HepG2 (cell line): ENCODE data around the gene GOSR1. TPM values are rescaled to one million over a fixed set of nuclear protein-coding genes. Genes with fewer than 3 reads are reported as not detected.
"Not testable (repeated sequence)": the region's sequence is repeated elsewhere in the genome, so short reads cannot be mapped to it uniquely, and the experiment has no call there.

Experiments
- ATAC-seq: fragments of 200-7000 bp; cut with Tn5 transposase; 3 replicates; pipeline ENCODE4 v1.9.1; 2020; ENCODE audit warnings: mild to moderate bottlenecking, moderate library complexity
- BruUV-seq: library from RNA; stranded (reverse); fragments of 400-500 nt; replicated peaks from 2 replicates; lab custom pipeline; 2021; lab: Mats Ljungman, UMichigan
- CTCF ChIA-PET: fragments of 300-600 bp; formaldehyde crosslinking; extraction: SDS; loops from one replicate; lab custom pipeline; 2021; ENCODE audit warnings: low total read pairs, inconsistent platforms, low intra/inter-chr PET ratio; lab: Yijun Ruan, JAX
- POLR2A ChIA-PET: fragments of 350-600 bp; sonication (Branson Sonifier 250); formaldehyde crosslinking; loops from one replicate; lab custom pipeline; 2020; ENCODE audit warnings: antibody characterized with exemption, inconsistent platforms; lab: Yijun Ruan, JAX
- DNase-seq: peaks from one replicate; pipeline ENCODE4 v3.0.0-alpha.2; 2015; ENCODE audit warnings: low spot score
- FAIRE-seq: peaks from 3 replicates; lab custom pipeline; 2011; peaks lifted over from hg19 to GRCh38; lab: Jason Lieb, UNC
- H2AFZ ChIP-seq: one replicate; pipeline ENCODE4 v1.6.1; 2011; ENCODE audit warnings: low read length, inconsistent platforms
- H3K27ac ChIP-seq: fragments of 300-600 bp; 3 replicates; pipeline ENCODE4 v1.8.0; 2011; ENCODE audit warnings: mixed run types, mild to moderate bottlenecking, mixed read lengths, low read length, inconsistent platforms; ENCODE audit not compliant: insufficient read depth; ENCODE audit errors: extremely low read length
- H3K27me3 ChIP-seq, 2 experiments: fragments of 200-600 bp in 1 of 2; 2 replicates in 1 of 2; 3 replicates in 1 of 2; pipeline versions ENCODE4 v1.6.0 to v1.8.0; 2011; ENCODE audit warnings: low read length in 2 of 2, mild to moderate bottlenecking in 2 of 2, moderate library complexity in 2 of 2, inconsistent platforms in 1 of 2; ENCODE audit not compliant: insufficient read depth in 2 of 2, control insufficient read depth in 1 of 2
- H3K36me3 ChIP-seq, 2 experiments: fragments of 200-600 bp in 1 of 2; replicated peaks in 1 of 2; 2 replicates in 1 of 2; 3 replicates in 1 of 2; pipeline versions ENCODE4 v1.5.1 to v1.8.0; 2011; ENCODE audit warnings: low read length in 2 of 2, inconsistent platforms in 1 of 2; ENCODE audit not compliant: insufficient read depth in 2 of 2, control insufficient read depth in 1 of 2
- H3K4me1 ChIP-seq: 2 replicates; pipeline ENCODE4 v1.5.1; 2012; ENCODE audit warnings: low read length, inconsistent platforms; ENCODE audit not compliant: insufficient read depth
- H3K4me2 ChIP-seq: 2 replicates; pipeline ENCODE4 v1.6.0; 2011; ENCODE audit warnings: low read depth, low read length, inconsistent platforms
- H3K4me3 ChIP-seq, 3 experiments: fragments of 200-600 bp in 1 of 3; sonication (generic), shearing (Covaris generic) in 1 of 3; replicated peaks in 1 of 3; 2 replicates each; pipeline ENCODE4 v1.5.1; 2011 to 2016; ENCODE audit warnings: low read length in 3 of 3, inconsistent platforms in 2 of 3, low read depth in 2 of 3, mild to moderate bottlenecking in 2 of 3, control low read depth in 1 of 3, mixed read lengths in 1 of 3; ENCODE audit not compliant: insufficient read depth in 1 of 3
- H3K79me2 ChIP-seq: one replicate; pipeline ENCODE4 v1.6.1; 2011; ENCODE audit warnings: low read length, inconsistent platforms; ENCODE audit not compliant: insufficient read depth
- H3K9ac ChIP-seq: 2 replicates; pipeline ENCODE4 v1.6.0; 2011; ENCODE audit warnings: mild to moderate bottlenecking, low read depth, low read length, inconsistent platforms; ENCODE audit not compliant: insufficient read depth
- H3K9me3 ChIP-seq: 2 replicates; pipeline ENCODE4 v1.5.1; 2012; ENCODE audit warnings: mild to moderate bottlenecking, low read length
- H4K20me1 ChIP-seq: 2 replicates; pipeline ENCODE4 v1.6.0; 2011; ENCODE audit warnings: inconsistent platforms, mild to moderate bottlenecking, low read length, moderate library complexity; ENCODE audit not compliant: insufficient read depth
- AGO2 ChIP-seq: fragments of 200-400 bp; formaldehyde crosslinking; optimal IDR thresholded peaks from 2 replicates; pipeline ENCODE3; 2017; ENCODE audit warnings: mild to moderate bottlenecking, low read depth, low read length, moderate library complexity
- KLF12 ChIP-seq: sonication (generic); formaldehyde crosslinking; IDR thresholded peaks from 2 replicates; pipeline ENCODE4 v1.4.0; 2020; ENCODE audit warnings: missing genetic modification reagents, borderline replicate concordance
- ZNF431 ChIP-seq: sonication (generic); formaldehyde crosslinking; IDR thresholded peaks from 2 replicates; pipeline ENCODE4 v1.9.0; 2022; ENCODE audit warnings: missing genetic modification reagents, low read depth, mild to moderate bottlenecking, borderline replicate concordance
- WGBS: methylation state at CpG from one replicate; pipeline ENCODE4 v1.1.6; 2017; ENCODE audit warnings: low lambda C conversion rate; 5-methylcytosine and 5-hydroxymethylcytosine counted together
- in situ Hi-C: cut with HindIII; loops from 2 replicates; pipeline ENCODE4 v1.10.0; 2017; ENCODE audit warnings: low pct_unique_long_range_greater_than_20kb; ENCODE audit not compliant: extremely low pct_ligation_motif_present
- intact Hi-C: fragments of 100-400 bp; cut with micrococcal nuclease; formaldehyde crosslinking; loops from one replicate; pipeline ENCODE4 v1.10.0; 2022; ENCODE audit not compliant: unreplicated experiment
- polyA plus RNA-seq, 8 experiments: library from polyadenylated mRNA; depleted of rRNA in 3 of 8; stranded (reverse) in 7 of 8; unstranded in 1 of 8; fragments of >200 nt; fragmentation: Illumina TruSeq in 4 of 8; extraction: Trizol in 4 of 8; gene quantifications; 2 replicates each; pipeline versions ENCODE4 v1.2.1 to v1.2.3, GENCODE V29; 2011 to 2016; ENCODE audit warnings: low read depth in 4 of 8, missing spikeins in 1 of 8, mixed read lengths in 1 of 8; ENCODE audit not compliant: insufficient read depth in 1 of 8
- total RNA-seq, 5 experiments: library from RNA; depleted of rRNA; stranded (reverse); fragments of >200 nt; fragmentation: Illumina TruSeq; extraction: Trizol; gene quantifications; 2 replicates each; pipeline ENCODE4 v1.2.3, GENCODE V29; 2016; ENCODE audit warnings: low read depth in 1 of 5
- TF ChIP-seq, protein P1 (sequence below), 2 experiments: sonication (generic) in 1 of 2; formaldehyde crosslinking in 1 of 2; IDR thresholded peaks; 2 replicates each; pipeline versions ENCODE4 v1.4.0 to v1.6.1; 2018 to 2020; ENCODE audit warnings: missing genetic modification reagents in 2 of 2, borderline replicate concordance in 1 of 2, low read depth in 1 of 2, mild to moderate bottlenecking in 1 of 2, missing biosample characterization in 1 of 2
- TF ChIP-seq, protein P2 (sequence below): sonication (generic); formaldehyde crosslinking; IDR thresholded peaks from 2 replicates; pipeline ENCODE4 v1.8.0; 2022; ENCODE audit warnings: missing genetic modification reagents, mild to moderate bottlenecking, moderate library complexity, borderline replicate concordance
- TF ChIP-seq, protein P3 (sequence below): sonication (generic); formaldehyde crosslinking; IDR thresholded peaks from 2 replicates; pipeline ENCODE4 v1.9.0; 2022; ENCODE audit warnings: low read depth, missing genetic modification reagents
- TF ChIP-seq, protein P4 (sequence below): IDR thresholded peaks from 2 replicates; pipeline ENCODE4 v1.6.1; 2016; ENCODE audit warnings: missing compliant biosample characterization, missing genetic modification reagents, borderline replicate concordance

The GOSR1 gene
- total and polyA plus RNA-seq, 2 of the 13 experiments (the other 11 are each of a cell fraction or from before 2014, with no cell fraction given) = 15.8 to 37.0 TPM

GRCh38 chr17:30559656-30560055 lies 82.4 kb downstream of the GOSR1 start:
- ATAC-seq (no peak), FAIRE-seq (no peak), DNase-seq (no peak)
- 31% methylated on average over 3 of the region's 7 CpGs for WGBS
- TF ChIP-seq, protein P1, sequence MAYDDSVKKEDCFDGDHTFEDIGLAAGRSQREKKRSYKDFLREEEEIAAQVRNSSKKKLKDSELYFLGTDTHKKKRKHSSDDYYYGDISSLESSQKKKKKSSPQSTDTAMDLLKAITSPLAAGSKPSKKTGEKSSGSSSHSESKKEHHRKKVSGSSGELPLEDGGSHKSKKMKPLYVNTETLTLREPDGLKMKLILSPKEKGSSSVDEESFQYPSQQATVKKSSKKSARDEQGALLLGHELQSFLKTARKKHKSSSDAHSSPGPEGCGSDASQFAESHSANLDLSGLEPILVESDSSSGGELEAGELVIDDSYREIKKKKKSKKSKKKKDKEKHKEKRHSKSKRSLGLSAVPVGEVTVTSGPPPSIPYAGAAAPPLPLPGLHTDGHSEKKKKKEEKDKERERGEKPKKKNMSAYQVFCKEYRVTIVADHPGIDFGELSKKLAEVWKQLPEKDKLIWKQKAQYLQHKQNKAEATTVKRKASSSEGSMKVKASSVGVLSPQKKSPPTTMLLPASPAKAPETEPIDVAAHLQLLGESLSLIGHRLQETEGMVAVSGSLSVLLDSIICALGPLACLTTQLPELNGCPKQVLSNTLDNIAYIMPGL (CRISPR knock-in tag; IDR thresholded peaks at IDR 0.05; ENCODE audit: borderline replicate concordance in 1 of 2, low read depth in 1 of 2) = no peak
- TF ChIP-seq, protein P2, sequence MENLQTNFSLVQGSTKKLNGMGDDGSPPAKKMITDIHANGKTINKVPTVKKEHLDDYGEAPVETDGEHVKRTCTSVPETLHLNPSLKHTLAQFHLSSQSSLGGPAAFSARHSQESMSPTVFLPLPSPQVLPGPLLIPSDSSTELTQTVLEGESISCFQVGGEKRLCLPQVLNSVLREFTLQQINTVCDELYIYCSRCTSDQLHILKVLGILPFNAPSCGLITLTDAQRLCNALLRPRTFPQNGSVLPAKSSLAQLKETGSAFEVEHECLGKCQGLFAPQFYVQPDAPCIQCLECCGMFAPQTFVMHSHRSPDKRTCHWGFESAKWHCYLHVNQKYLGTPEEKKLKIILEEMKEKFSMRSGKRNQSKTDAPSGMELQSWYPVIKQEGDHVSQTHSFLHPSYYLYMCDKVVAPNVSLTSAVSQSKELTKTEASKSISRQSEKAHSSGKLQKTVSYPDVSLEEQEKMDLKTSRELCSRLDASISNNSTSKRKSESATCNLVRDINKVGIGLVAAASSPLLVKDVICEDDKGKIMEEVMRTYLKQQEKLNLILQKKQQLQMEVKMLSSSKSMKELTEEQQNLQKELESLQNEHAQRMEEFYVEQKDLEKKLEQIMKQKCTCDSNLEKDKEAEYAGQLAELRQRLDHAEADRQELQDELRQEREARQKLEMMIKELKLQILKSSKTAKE (CRISPR knock-in tag) = no peak
- TF ChIP-seq ZNF431 (CRISPR knock-in tag) = no peak
- TF ChIP-seq KLF12 (CRISPR knock-in tag) = no peak
- TF ChIP-seq, protein P3, sequence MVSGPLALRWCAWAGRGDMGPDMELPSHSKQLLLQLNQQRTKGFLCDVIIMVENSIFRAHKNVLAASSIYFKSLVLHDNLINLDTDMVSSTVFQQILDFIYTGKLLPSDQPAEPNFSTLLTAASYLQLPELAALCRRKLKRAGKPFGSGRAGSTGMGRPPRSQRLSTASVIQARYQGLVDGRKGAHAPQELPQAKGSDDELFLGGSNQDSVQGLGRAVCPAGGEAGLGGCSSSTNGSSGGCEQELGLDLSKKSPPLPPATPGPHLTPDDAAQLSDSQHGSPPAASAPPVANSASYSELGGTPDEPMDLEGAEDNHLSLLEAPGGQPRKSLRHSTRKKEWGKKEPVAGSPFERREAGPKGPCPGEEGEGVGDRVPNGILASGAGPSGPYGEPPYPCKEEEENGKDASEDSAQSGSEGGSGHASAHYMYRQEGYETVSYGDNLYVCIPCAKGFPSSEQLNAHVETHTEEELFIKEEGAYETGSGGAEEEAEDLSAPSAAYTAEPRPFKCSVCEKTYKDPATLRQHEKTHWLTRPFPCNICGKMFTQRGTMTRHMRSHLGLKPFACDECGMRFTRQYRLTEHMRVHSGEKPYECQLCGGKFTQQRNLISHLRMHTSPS = no peak
- TF ChIP-seq AGO2 = no peak
- TF ChIP-seq, protein P4, sequence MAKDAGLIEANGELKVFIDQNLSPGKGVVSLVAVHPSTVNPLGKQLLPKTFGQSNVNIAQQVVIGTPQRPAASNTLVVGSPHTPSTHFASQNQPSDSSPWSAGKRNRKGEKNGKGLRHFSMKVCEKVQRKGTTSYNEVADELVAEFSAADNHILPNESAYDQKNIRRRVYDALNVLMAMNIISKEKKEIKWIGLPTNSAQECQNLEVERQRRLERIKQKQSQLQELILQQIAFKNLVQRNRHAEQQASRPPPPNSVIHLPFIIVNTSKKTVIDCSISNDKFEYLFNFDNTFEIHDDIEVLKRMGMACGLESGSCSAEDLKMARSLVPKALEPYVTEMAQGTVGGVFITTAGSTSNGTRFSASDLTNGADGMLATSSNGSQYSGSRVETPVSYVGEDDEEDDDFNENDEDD (CRISPR knock-in tag) = no peak
- in situ Hi-C loops = no loop called here
- H3K9me3 ChIP-seq = no peaks in the 10 kb centered on the region
- no peak overlapping the region for H3K4me2 ChIP-seq
- no peaks in the 10 kb centered on the region for H3K79me2 ChIP-seq
- ChIA-PET POLR2A (no interaction called here), CTCF (no interaction called here)
- no peaks in the 10 kb centered on the region for H4K20me1 ChIP-seq
- no peak overlapping the region for H3K9ac ChIP-seq
- BruUV-seq = no TSS peak
- H3K27ac ChIP-seq = no peak overlapping the region
- H2AFZ ChIP-seq = no peak overlapping the region
- H3K36me3 ChIP-seq = no peaks in the 10 kb centered on the region
- peaks cover 2 to 10% of the 10 kb centered on the region in 2 experiments; a peak in 3 of 5 replicates for H3K27me3 ChIP-seq
- intact Hi-C loops = no loop called here
- H3K4me1 ChIP-seq = peaks cover 61% of the 10 kb centered on the region
- H3K4me3 ChIP-seq = no peak overlapping the region

- H4K20me1 ChIP-seq, H3K36me3 ChIP-seq, FAIRE-seq, H3K79me2 ChIP-seq, in situ Hi-C loops, H3K9me3 ChIP-seq, CTCF ChIA-PET, BruUV-seq, POLR2A ChIA-PET, H3K9ac ChIP-seq, H3K4me2 ChIP-seq, H3K27ac ChIP-seq, intact Hi-C loops, DNase-seq, H2AFZ ChIP-seq, H3K4me3 ChIP-seq: not testable (repeated sequence)
- peaks cover 2 to 10% of the 10 kb centered on the region in 2 experiments; a peak in 3 of 5 replicates for H3K27me3 ChIP-seq
- peaks cover 54% of the 10 kb centered on the region for H3K4me1 ChIP-seq
- 17% methylated on average over 4 of the region's 8 CpGs for WGBS
- peak; percentile 43 for ATAC-seq
These were observed 83.2 kb downstream of the GOSR1 start for GRCh38 chr17:30560117-30561026.
